PC-9 (cell line): ENCODE data around the gene NUDCD3. TPM values are rescaled to one million over a fixed set of nuclear protein-coding genes. Genes with fewer than 3 reads are reported as not detected.

ENCODE experiments used
- BruUV-seq: library from RNA; stranded (reverse); fragments of 400-500 nt; replicated peaks from 2 replicates; lab custom pipeline; 2021; lab: Mats Ljungman, UMichigan
- CTCF ChIA-PET: fragments of 300-600 bp; sonication (Branson Sonifier 250); formaldehyde crosslinking; loops from one replicate; lab custom pipeline; 2022; ENCODE audit warnings: antibody characterized with exemption; lab: Charles Lee
- POLR2A ChIA-PET: fragments of 300-600 bp; sonication (Branson Sonifier 250); formaldehyde crosslinking; loops from one replicate; lab custom pipeline; 2022; ENCODE audit warnings: antibody characterized with exemption; ENCODE audit not compliant: unreplicated experiment; lab: Charles Lee
- DNase-seq, 2 experiments: peaks; one replicate each; pipeline versions ENCODE4 v3.0.0 to v3.0.0-alpha.2; 2015 to 2022; ENCODE audit warnings: mixed read lengths in 1 of 2
- H2AFZ ChIP-seq: fragments of 200-600 bp; sonication (generic); 2 replicates; pipeline ENCODE4 v1.8.1; 2017; ENCODE audit warnings: antibody characterized with exemption
- H3F3A ChIP-seq: fragments of 200-600 bp; sonication (generic); 2 replicates; pipeline ENCODE4 v1.8.1; 2017; ENCODE audit warnings: antibody characterized with exemption, mild to moderate bottlenecking, low read depth; ENCODE audit not compliant: insufficient read depth
- H3K27ac ChIP-seq: fragments of 200-600 bp; sonication (generic); 2 replicates; pipeline ENCODE4 v1.6.1; 2016; ENCODE audit warnings: mixed run types
- H3K27me3 ChIP-seq: fragments of 200-600 bp; sonication (generic); 2 replicates; pipeline ENCODE4 v1.6.1; 2016; ENCODE audit warnings: low read depth, mixed run types; ENCODE audit not compliant: insufficient read depth
- H3K36me3 ChIP-seq: fragments of 200-600 bp; sonication (generic); 2 replicates; pipeline ENCODE4 v1.6.1; 2016; ENCODE audit warnings: low read depth, mixed run types
- H3K4me1 ChIP-seq: fragments of 200-600 bp; sonication (generic); replicated peaks from 2 replicates; pipeline ENCODE4 v1.6.1; 2016; ENCODE audit warnings: mixed run types; ENCODE audit not compliant: insufficient read depth
- H3K4me2 ChIP-seq: fragments of 200-600 bp; sonication (generic); 2 replicates; pipeline ENCODE4 v1.6.1; 2017; ENCODE audit warnings: mixed run types
- H3K4me3 ChIP-seq: fragments of 200-600 bp; sonication (generic); 2 replicates; pipeline ENCODE4 v1.6.1; 2016; ENCODE audit warnings: mixed run types
- H3K79me2 ChIP-seq: fragments of 200-600 bp; sonication (generic); 2 replicates; pipeline ENCODE4 v1.6.1; 2017; ENCODE audit warnings: low read depth, mixed run types
- H3K9me2 ChIP-seq: fragments of 200-600 bp; sonication (generic); 2 replicates; pipeline ENCODE4 v1.8.1; 2017; ENCODE audit warnings: mild to moderate bottlenecking; ENCODE audit not compliant: insufficient read depth
- H3K9me3 ChIP-seq: fragments of 200-600 bp; sonication (generic); 2 replicates; pipeline ENCODE4 v1.8.1; 2016; ENCODE audit warnings: low read depth; ENCODE audit not compliant: insufficient read depth
- H4K20me1 ChIP-seq: fragments of 200-600 bp; sonication (generic); 2 replicates; pipeline ENCODE4 v1.8.1; 2017; ENCODE audit not compliant: insufficient read depth
- EZH2 ChIP-seq: fragments of 200-600 bp; sonication (generic); IDR thresholded peaks from 2 replicates; pipeline ENCODE4 v1.8.0; 2017; ENCODE audit warnings: antibody characterized with exemption, low read depth
- intact Hi-C: fragments of 100-400 bp; cut with micrococcal nuclease; formaldehyde crosslinking; loops from one replicate; pipeline ENCODE4 v1.10.0; 2022; ENCODE audit not compliant: unreplicated experiment
- total RNA-seq: library from RNA; stranded (reverse); gene quantifications from 2 replicates; pipeline ENCODE4 v1.2.3, GENCODE V29; 2021
- TF ChIP-seq, protein P1 (sequence below): fragments of 200-600 bp; sonication (generic); conservative IDR thresholded peaks from 2 replicates; pipeline ENCODE4 v1.6.1; 2017; ENCODE audit warnings: mixed run types, antibody characterized with exemption, mild to moderate bottlenecking, moderate library complexity

Gene NUDCD3
- total RNA-seq, 1 experiment from 2014 or later, result 149 TPM

DNA sequence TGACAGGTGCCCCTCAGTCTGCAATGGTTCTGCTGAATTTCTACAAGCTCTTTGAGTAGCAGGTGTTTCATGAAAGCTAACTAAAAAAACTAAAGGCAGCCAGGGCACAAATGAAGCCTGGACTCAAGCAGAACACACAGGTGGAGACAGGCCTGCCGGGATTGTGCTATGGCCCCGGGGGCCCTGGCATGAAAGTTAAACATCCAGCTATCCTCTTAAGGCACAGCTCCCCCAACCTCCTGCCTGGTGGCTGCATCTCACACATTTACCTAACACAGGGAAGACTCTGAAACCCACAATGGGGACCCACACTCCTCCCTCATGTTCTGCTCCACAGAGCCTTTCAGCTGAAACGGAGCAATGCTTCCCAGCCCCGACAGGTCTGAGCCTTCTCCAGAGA, 88.8 kb downstream of the NUDCD3 start:
- Histone ChIP-seq H2AFZ (no peak overlapping the region), H3K4me1 (no peaks in the 10 kb centered on the region), H3K9me2 (no peaks in the 10 kb centered on the region), H4K20me1 (peaks cover 28% of the 10 kb centered on the region), H3K27me3 (no peaks in the 10 kb centered on the region), H3K79me2 (no peaks in the 10 kb centered on the region; the same call in 1 of the 2 replicates), H3K9me3 (no peaks in the 10 kb centered on the region), H3F3A (no peaks in the 10 kb centered on the region), H3K36me3 (0 out of 2 replicates have a peak, but pooled peaks cover 3% of the 10 kb centered on the region), H3K27ac (no peak overlapping the region), H3K4me3 (no peak overlapping the region), H3K4me2 (no peak overlapping the region)
- ChIA-PET POLR2A (no interaction called here), CTCF (no interaction called here)
- DNase-seq, result no peak
- no TSS peak for BruUV-seq
- no peak for TF ChIP-seq EZH2
- TF ChIP-seq, protein P1, sequence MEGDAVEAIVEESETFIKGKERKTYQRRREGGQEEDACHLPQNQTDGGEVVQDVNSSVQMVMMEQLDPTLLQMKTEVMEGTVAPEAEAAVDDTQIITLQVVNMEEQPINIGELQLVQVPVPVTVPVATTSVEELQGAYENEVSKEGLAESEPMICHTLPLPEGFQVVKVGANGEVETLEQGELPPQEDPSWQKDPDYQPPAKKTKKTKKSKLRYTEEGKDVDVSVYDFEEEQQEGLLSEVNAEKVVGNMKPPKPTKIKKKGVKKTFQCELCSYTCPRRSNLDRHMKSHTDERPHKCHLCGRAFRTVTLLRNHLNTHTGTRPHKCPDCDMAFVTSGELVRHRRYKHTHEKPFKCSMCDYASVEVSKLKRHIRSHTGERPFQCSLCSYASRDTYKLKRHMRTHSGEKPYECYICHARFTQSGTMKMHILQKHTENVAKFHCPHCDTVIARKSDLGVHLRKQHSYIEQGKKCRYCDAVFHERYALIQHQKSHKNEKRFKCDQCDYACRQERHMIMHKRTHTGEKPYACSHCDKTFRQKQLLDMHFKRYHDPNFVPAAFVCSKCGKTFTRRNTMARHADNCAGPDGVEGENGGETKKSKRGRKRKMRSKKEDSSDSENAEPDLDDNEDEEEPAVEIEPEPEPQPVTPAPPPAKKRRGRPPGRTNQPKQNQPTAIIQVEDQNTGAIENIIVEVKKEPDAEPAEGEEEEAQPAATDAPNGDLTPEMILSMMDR, result no peak
- intact Hi-C loops, result no loop called here

DNA sequence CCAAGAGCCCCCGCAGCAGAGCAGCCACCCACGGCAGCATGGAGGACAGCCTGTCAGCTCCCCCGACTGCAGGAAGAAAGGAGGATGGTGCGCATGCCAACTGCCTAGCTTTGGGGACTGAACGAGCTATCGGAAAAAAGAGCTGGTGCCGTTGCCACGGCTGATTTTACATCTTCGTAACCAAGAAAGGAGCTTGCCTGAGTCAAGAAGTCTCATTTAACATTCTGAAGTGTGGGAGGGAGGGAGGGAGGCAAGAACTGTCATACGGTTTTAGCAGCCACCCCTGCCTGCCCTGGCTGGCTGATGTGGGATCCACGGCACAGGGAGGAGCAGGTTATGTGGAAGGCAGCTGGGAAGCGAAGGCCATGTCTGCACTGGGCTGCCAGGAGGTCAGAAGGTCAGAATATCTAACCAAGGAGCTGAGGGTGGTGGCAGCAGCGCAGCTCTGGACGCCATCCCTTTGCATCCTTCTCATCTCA, 90.4 kb downstream of the NUDCD3 start:
- no peak overlapping the region for H3K4me2 ChIP-seq
- H2AFZ ChIP-seq, result no peak overlapping the region
- no TSS peak for BruUV-seq
- TF ChIP-seq EZH2, result no peak
- TF ChIP-seq, protein P1, result no peak
- H3K9me3 ChIP-seq, result no peaks in the 10 kb centered on the region
- peaks cover 20% of the 10 kb centered on the region for H4K20me1 ChIP-seq
- H3K36me3 ChIP-seq, result 0 out of 2 replicates have a peak, but pooled peaks cover 3% of the 10 kb centered on the region
- H3K4me1 ChIP-seq, result no peaks in the 10 kb centered on the region
- no peaks in the 10 kb centered on the region for H3K9me2 ChIP-seq
- peak in 1 of 2 experiments; percentile 26 for DNase-seq
- no peak overlapping the region for H3K4me3 ChIP-seq
- H3F3A ChIP-seq, result no peaks in the 10 kb centered on the region
- H3K27me3 ChIP-seq, result no peaks in the 10 kb centered on the region
- H3K79me2 ChIP-seq, result no peaks in the 10 kb centered on the region
- ChIA-PET POLR2A (no interaction called here), CTCF (no interaction called here)
- intact Hi-C loops, result no loop called here
- no peak overlapping the region for H3K27ac ChIP-seq

DNA sequence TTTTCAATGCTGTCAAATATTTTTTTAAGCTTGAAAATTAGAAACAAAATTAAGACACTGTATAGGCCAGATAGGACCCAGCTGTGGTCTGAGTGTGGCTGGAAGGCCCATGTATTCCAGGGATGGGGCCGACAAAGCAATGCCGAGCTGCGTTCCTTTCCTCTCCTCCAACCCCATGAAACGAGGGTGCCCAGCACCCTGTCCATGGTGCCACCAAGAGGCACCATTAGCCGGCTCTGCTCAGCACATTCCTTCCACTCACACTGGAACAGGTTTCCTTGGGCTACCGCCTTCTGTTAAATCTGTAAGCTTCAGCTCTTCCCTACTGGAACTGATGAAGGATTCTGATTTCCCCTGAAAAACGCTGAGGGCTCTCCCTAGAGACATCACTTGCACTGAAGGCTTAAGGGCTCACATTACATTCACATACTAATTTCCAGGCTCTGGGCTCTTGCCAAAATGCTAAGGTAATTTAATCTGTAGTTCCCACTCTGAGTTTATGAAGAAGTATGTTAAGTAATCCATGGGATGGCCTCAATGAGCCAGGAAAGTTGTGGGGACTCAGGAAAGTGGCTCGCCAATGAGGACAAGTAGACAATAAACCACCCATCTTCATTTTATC, 91.4 kb downstream of the NUDCD3 start:
- H3K27ac ChIP-seq, result no peak overlapping the region
- POLR2A ChIA-PET, result no interaction called here
- intact Hi-C loops, result no loop called here
- H3K36me3 ChIP-seq, result peaks cover 6% of the 10 kb centered on the region; the same call in 1 of the 2 replicates
- H3K4me2 ChIP-seq, result no peak overlapping the region
- peaks cover 25% of the 10 kb centered on the region for H4K20me1 ChIP-seq
- H3K4me1 ChIP-seq, result no peaks in the 10 kb centered on the region
- no peaks in the 10 kb centered on the region for H3F3A ChIP-seq
- H3K9me3 ChIP-seq, result no peaks in the 10 kb centered on the region
- no peak for TF ChIP-seq EZH2
- TF ChIP-seq, protein P1, result no peak
- H2AFZ ChIP-seq, result no peak overlapping the region
- no peaks in the 10 kb centered on the region for H3K27me3 ChIP-seq
- BruUV-seq, result no TSS peak
- DNase-seq, result no peak
- H3K4me3 ChIP-seq, result no peak overlapping the region
- H3K9me2 ChIP-seq, result no peaks in the 10 kb centered on the region
- CTCF ChIA-PET, result interaction anchor here (0.5 kb wide), 1 partner anchor 601 kb away, joined by 4 read pairs; no protein-coding TSS in a partner anchor
- H3K79me2 ChIP-seq, result no peaks in the 10 kb centered on the region
